GM23338 (cell line): ENCODE results near the gene ABR.

Source experiments
- CREB1 ChIP-seq: fragments of 250-450 bp; sonication (Bioruptor Pico); IDR thresholded peaks from 2 replicates; pipeline ENCODE4 v1.5.0; 2020; ENCODE audit warnings: low read depth, mild to moderate bottlenecking, moderate library complexity
- CTCF ChIP-seq, 2 experiments: fragments of 200-600 bp in 1 of 2; sonication (generic) in 1 of 2; conservative IDR thresholded peaks; 2 replicates each; pipeline versions ENCODE4 v1.5.1 to v1.6.1; 2016 to 2017; ENCODE audit warnings: antibody characterized with exemption in 2 of 2, low read depth in 2 of 2, mild to moderate bottlenecking in 2 of 2, moderate library complexity in 1 of 2
- ETS1 ChIP-seq: IDR thresholded peaks from 2 replicates; pipeline ENCODE4 v1.6.1; 2016; ENCODE audit warnings: antibody characterized with exemption
- EZH2 ChIP-seq: fragments of 200-600 bp; sonication (generic); IDR thresholded peaks from one replicate; pipeline ENCODE4 v1.8.0; 2017; ENCODE audit warnings: antibody characterized with exemption, mild to moderate bottlenecking, low read depth; ENCODE audit not compliant: unreplicated experiment
- EZH2phosphoT487 ChIP-seq: fragments of 200-600 bp; sonication (generic); IDR thresholded peaks from one replicate; pipeline ENCODE4 v1.8.1; 2018; ENCODE audit warnings: antibody characterized with exemption; ENCODE audit not compliant: unreplicated experiment
- NANOG ChIP-seq: IDR thresholded peaks from 2 replicates; pipeline ENCODE4 v1.6.1; 2016; ENCODE audit warnings: antibody characterized with exemption, borderline replicate concordance
- POLR2AphosphoS5 ChIP-seq: IDR thresholded peaks from 2 replicates; pipeline ENCODE4 v1.6.1; 2016; ENCODE audit warnings: antibody characterized with exemption, low read depth
- REST ChIP-seq: IDR thresholded peaks from one replicate; pipeline ENCODE4 v1.6.1; 2018; ENCODE audit warnings: antibody characterized with exemption; ENCODE audit not compliant: unreplicated experiment
- STAT1 ChIP-seq: IDR thresholded peaks from one replicate; pipeline ENCODE4 v1.6.1; 2016; ENCODE audit warnings: antibody characterized with exemption; ENCODE audit not compliant: unreplicated experiment
- ZNF114 ChIP-seq: fragments of 250-450 bp; sonication (Bioruptor Pico); IDR thresholded peaks from 2 replicates; pipeline ENCODE4 v1.5.0; 2020; ENCODE audit warnings: mild to moderate bottlenecking, moderate library complexity
- ZNF462 ChIP-seq: fragments of 250-450 bp; sonication (Bioruptor Pico); IDR thresholded peaks from 2 replicates; pipeline ENCODE4 v1.5.0; 2020; ENCODE audit warnings: mild to moderate bottlenecking, moderate library complexity

GRCh38 chr17:1029922-1030644, 149.7 kb downstream of the ABR start:
- TF ChIP-seq CTCF (conservative IDR thresholded peaks at IDR 0.05; ENCODE audit: low read depth in 2 of 2): no peak
- TF ChIP-seq POLR2AphosphoS5: no peak
- no peak for TF ChIP-seq EZH2phosphoT487
- no peak for TF ChIP-seq REST
- TF ChIP-seq EZH2: no peak
- no peak for TF ChIP-seq ETS1
- no peak for TF ChIP-seq CREB1 (CRISPR knock-in tag)
- no peak for TF ChIP-seq ZNF114
- no peak for TF ChIP-seq NANOG
- no peak for TF ChIP-seq STAT1
- no peak for TF ChIP-seq ZNF462 (CRISPR knock-in tag)
